ENCODE results near the gene CACNA1E. TPM values are rescaled to one million over a fixed set of nuclear protein-coding genes. Genes with fewer than 3 reads are reported as not detected.

The CACNA1E gene
- total RNA-seq: not detected in 2 replicates

DNA sequence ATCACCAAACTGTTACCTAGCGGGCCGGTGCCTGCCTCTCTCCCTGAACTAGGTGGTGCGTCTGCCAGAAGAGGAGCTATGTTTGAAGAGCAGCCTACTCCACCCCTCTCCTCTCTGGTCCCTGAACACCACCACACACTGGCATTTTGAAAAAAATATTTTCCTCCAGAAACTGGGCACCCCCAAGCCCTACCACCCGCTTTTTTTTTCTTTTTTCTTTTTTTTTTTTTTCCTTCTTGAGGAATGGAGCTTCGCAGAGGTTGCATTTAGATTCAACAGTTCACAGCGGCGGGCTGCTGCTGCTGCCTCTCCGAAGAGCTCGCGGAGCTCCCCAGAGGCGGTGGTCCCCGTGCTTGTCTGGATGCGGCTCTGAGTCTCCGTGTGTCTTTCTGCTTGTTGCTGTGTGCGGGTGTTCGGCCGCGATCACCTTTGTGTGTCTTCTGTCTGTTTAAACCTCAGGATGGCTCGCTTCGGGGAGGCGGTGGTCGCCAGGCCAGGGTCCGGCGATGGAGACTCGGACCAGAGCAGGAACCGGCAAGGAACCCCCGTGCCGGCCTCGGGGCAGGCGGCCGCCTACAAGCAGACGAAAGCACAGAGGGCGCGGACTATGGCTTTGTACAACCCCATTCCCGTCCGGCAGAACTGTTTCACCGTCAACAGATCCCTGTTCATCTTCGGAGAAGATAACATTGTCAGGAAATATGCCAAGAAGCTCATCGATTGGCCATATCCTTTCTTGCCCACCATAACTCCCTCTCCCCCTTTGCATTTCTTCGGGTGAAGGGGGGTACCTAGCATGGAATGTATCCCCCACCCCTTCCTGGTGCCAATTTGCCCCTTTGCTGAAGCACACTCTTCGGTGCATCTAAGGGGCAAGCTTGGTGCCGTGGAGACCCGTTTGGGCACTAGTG is at the start of gene CACNA1E:
CACNA1E (plus strand) TSS at position 233 of the 911 bp plus-strand sequence; CDS start at position 461, 228 bp downstream.

Measured in endothelial cell of coronary artery (primary cell).